Tibial artery (tissue), 4 donors: ENCODE measurements around the gene HDGFL3.
"Not testable (repeated sequence)": the region's sequence is repeated elsewhere in the genome, so short reads cannot be mapped to it uniquely, and the experiment has no call there.

ENCODE experiments used
- DNase-seq, 2 donors: peaks; one replicate each; pipeline ENCODE4 v3.0.0-alpha.2; 2019
- H3K27ac ChIP-seq, 2 donors: fragments of 200-600 bp; sonication (generic) in 1 of 2; 1 replicate in 1 of 2; 2 replicates in 1 of 2; pipeline ENCODE4 v1.5.1; 2018 to 2019; ENCODE audit warnings: mild to moderate bottlenecking in 1 of 2
- H3K27me3 ChIP-seq, 2 donors: fragments of 200-600 bp; sonication (generic) in 1 of 2; one replicate each; pipeline versions ENCODE4 v1.5.1 to v1.6.0; 2016 to 2019
- H3K36me3 ChIP-seq, 3 donors: fragments of 200-600 bp; sonication (generic) in 2 of 3; one replicate each; pipeline ENCODE4 v1.5.1; 2016 to 2019; ENCODE audit warnings: mild to moderate bottlenecking in 2 of 3
- H3K4me1 ChIP-seq, 4 donors: fragments of 200-600 bp; sonication (generic) in 2 of 4; 1 replicate in 3 of 4; 2 replicates in 1 of 4; pipeline ENCODE4 v1.5.1; 2016 to 2019
- H3K4me3 ChIP-seq, 2 donors: fragments of 200-600 bp; sonication (generic) in 1 of 2; 1 replicate in 1 of 2; 2 replicates in 1 of 2; pipeline ENCODE4 v1.5.1; 2018 to 2019; ENCODE audit warnings: mild to moderate bottlenecking in 2 of 2
- H3K9me3 ChIP-seq, 3 donors: fragments of 200-600 bp; sonication (generic) in 1 of 3; one replicate each; pipeline ENCODE4 v1.5.1; 2016 to 2019
- CTCF ChIP-seq, 2 experiments: fragments of 200-600 bp in 1 of 2; fragments of 450-650 bp in 1 of 2; IDR thresholded peaks; one replicate each; pipeline ENCODE4 v1.5.1; 2017 to 2019; ENCODE audit warnings: antibody characterized with exemption in 2 of 2, mild to moderate bottlenecking in 1 of 2, moderate library complexity in 1 of 2
- intact Hi-C: fragments of 100-400 bp; cut with DNase I; formaldehyde crosslinking; loops from one replicate; pipeline ENCODE4 v1.15.0; 2023; ENCODE audit warnings: low total_unique reads

Gene HDGFL3

GRCh38 chr15:83178390-83178789 is 29.2 kb downstream of the HDGFL3 start:
- Histone ChIP-seq H3K27me3 (no peaks in the 10 kb centered on the region), H3K9me3 (no peaks in the 10 kb centered on the region), H3K4me3 (no peak overlapping the region), H3K4me1 (no peaks in the 10 kb centered on the region), H3K36me3 (no peaks in the 10 kb centered on the region), H3K27ac (no peak overlapping the region)
- DNase-seq = no peak
- intact Hi-C loops = no loop called here
- TF ChIP-seq CTCF (IDR thresholded peaks at IDR 0.05) = no peak

- no peaks in the 10 kb centered on the region for H3K36me3 ChIP-seq
- DNase-seq = no peak
- no peaks in the 10 kb centered on the region for H3K27me3 ChIP-seq
- no peaks in the 10 kb centered on the region for H3K4me1 ChIP-seq
- H3K9me3 ChIP-seq = peaks cover 0 to 3% (median 0%) of the 10 kb centered on the region in 3 donors
- no peak for TF ChIP-seq CTCF (IDR thresholded peaks at IDR 0.05)
- H3K4me3 ChIP-seq = no peak overlapping the region
- no peak overlapping the region for H3K27ac ChIP-seq
- intact Hi-C loops = no loop called here
These were observed 32.7 kb downstream of the HDGFL3 start for GRCh38 chr15:83174891-83175290.

GRCh38 chr15:83170474-83171165 is 37.0 kb downstream of the HDGFL3 start:
- H3K9me3 ChIP-seq = peaks cover 0 to 30% (median 5%) of the 10 kb centered on the region in 3 donors
- no peaks in the 10 kb centered on the region for H3K36me3 ChIP-seq
- no peak overlapping the region for H3K4me3 ChIP-seq
- H3K27ac ChIP-seq = no peak overlapping the region
- TF ChIP-seq CTCF (IDR thresholded peaks at IDR 0.05) = no peak
- no peaks in the 10 kb centered on the region for H3K27me3 ChIP-seq
- DNase-seq = no peak
- H3K4me1 ChIP-seq = no peaks in the 10 kb centered on the region
- intact Hi-C loops = no loop called here

- H3K27ac ChIP-seq, H3K27me3 ChIP-seq, H3K36me3 ChIP-seq, intact Hi-C loops, H3K4me3 ChIP-seq, DNase-seq, H3K4me1 ChIP-seq: not testable (repeated sequence)
- H3K9me3 ChIP-seq = peaks cover 0 to 36% (median 5%) of the 10 kb centered on the region in 3 donors
These were observed 38.0 kb downstream of the HDGFL3 start for GRCh38 chr15:83169576-83169975.

GRCh38 chr15:83166830-83167229 is 40.8 kb downstream of the HDGFL3 start:
- no peaks in the 10 kb centered on the region for H3K4me1 ChIP-seq
- no peak overlapping the region for H3K4me3 ChIP-seq
- H3K9me3 ChIP-seq = peaks cover 0 to 36% (median 5%) of the 10 kb centered on the region in 3 donors
- intact Hi-C loops = no loop called here
- DNase-seq = no peak
- no peak overlapping the region for H3K27ac ChIP-seq
- peaks cover 0 to 9% (median 8%) of the 10 kb centered on the region in 3 donors for H3K36me3 ChIP-seq
- no peaks in the 10 kb centered on the region for H3K27me3 ChIP-seq
- no peak for TF ChIP-seq CTCF (IDR thresholded peaks at IDR 0.05)

GRCh38 chr15:83166218-83166617 is 41.4 kb downstream of the HDGFL3 start:
- no peak for TF ChIP-seq CTCF (IDR thresholded peaks at IDR 0.05)
- Histone ChIP-seq H3K4me1 (no peaks in the 10 kb centered on the region), H3K27ac (no peak overlapping the region), H3K27me3 (no peaks in the 10 kb centered on the region), H3K9me3 (peaks cover 0 to 36% (median 5%) of the 10 kb centered on the region in 3 donors), H3K36me3 (peaks cover 0 to 9% (median 8%) of the 10 kb centered on the region in 3 donors), H3K4me3 (no peak overlapping the region)
- intact Hi-C loops = no loop called here
- no peak for DNase-seq
